ENCODE data around the gene ZNF214.

ZNF214 gene

DNA sequence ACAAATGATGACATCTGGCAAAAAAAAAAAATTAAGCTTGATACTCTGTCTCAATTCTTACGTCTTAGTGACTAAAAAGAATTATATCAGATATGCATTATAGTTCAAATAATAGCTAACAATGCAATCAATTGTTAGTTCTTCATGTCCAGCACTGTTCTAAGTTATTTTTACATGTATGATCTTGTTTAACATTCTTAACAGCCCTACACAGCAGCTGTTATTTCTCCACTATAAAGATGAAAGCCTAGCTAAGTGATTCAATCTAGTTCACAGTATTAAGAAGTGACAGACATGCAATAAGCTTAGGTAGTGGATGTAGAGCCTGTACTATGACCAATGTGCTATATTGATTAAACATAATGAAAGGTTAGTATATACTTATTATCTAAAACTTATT is 4.1 kb downstream of the ZNF214 start:
- TF ChIP-seq ZFX (IDR thresholded peaks at IDR 0.05) (no peak), CTCF (conservative IDR thresholded peaks at IDR 0.05) (no peak)
- H3K27ac ChIP-seq: no peak overlapping the region

DNA sequence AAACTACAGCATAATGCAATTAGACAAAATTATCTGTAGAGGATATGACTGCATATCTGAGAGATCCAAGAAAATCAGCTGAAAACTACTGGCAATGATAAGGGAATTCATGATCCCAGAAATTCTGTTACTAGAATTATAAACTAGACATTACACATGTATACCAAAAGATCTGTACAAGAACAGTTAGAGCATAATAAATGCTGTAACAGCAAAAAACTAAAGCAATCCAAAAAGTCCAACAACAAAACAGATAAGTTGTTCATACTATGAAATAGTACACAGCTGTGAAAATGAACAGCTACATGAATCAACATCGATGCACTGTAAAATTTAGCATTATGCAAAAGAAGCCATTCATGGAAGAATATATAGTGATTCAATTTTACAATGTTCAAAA is 6.0 kb downstream of the ZNF214 start:
- TF ChIP-seq ZFX (IDR thresholded peaks at IDR 0.05): no peak
- TF ChIP-seq CTCF (conservative IDR thresholded peaks at IDR 0.05): no peak
- H3K27ac ChIP-seq: no peak overlapping the region

GRCh38 chr11:7004482-7004881 is 15.7 kb downstream of the ZNF214 start:
- no peak for TF ChIP-seq CTCF (conservative IDR thresholded peaks at IDR 0.05)
- TF ChIP-seq ZFX (IDR thresholded peaks at IDR 0.05): no peak
- H3K27ac ChIP-seq: no peak overlapping the region

DNA sequence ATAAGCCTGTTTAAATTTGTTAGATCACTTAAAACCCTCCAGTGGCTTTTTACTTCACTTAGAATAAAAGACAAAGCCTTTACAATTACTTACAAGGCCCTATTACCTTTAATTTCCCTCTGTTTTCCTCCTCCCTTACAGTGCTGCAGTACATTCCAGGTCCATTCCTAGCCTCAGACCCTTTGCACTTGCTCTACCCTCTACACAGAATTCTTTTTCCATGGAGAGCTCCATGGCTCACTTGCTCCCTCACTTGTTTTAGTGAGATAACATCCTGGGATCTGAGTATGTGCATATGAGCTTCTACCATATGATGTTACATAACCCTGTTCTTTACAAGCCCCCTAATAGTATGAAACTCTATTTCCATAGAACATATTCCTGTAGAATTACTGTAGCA is 24.4 kb downstream of the ZNF214 start:
- no peak overlapping the region for H3K27ac ChIP-seq
- TF ChIP-seq CTCF (conservative IDR thresholded peaks at IDR 0.05) (no peak), ZFX (IDR thresholded peaks at IDR 0.05) (no peak)

GRCh38 chr11:6992457-6993417 is 27.4 kb downstream of the ZNF214 start:
- TF ChIP-seq CTCF (conservative IDR thresholded peaks at IDR 0.05) (no peak), ZFX (IDR thresholded peaks at IDR 0.05) (no peak)
- H3K27ac ChIP-seq: no peak overlapping the region

DNA sequence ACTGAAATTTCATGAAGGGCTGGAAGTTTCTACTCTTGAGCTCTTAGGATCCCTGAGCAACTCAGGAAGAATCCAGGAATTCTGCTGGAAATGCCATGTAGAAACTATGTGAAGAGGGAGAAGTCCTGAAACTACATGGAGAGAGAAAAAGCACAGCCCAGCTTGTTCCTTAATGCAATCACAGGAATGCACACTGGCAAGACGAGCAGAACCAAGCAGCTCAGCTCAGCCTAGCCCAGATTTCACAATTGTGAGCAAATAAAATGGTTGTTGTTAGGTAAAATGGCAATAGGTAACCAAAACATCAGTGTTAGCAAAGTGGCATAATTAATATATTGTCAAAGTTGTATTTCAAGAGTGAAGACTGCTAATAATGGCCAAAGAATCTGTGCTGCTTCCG is 28.1 kb downstream of the ZNF214 start:
- no peak overlapping the region for H3K27ac ChIP-seq
- TF ChIP-seq CTCF (conservative IDR thresholded peaks at IDR 0.05) (no peak), ZFX (IDR thresholded peaks at IDR 0.05) (no peak)

DNA sequence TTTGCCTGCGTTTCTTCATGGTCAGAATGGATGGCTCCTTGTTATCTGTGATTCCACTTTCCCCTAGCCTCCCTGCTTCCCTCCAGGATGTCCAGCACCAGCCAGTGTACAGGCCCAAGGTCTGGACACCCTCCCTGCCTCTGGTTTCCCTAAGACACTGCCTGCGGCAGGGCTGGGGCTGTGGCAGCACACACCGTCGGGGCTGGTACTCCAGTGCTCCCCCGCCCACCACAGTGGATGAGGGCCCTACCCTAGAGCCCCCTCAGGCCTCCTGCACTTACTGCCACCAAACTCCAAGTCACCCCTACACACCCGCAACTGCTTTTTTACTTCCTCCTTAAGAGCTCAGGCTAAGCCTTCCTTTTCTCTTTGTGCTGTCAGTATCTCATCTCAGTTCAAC is 28.9 kb downstream of the ZNF214 start:
- no peak overlapping the region for H3K27ac ChIP-seq
- no peak for TF ChIP-seq CTCF (conservative IDR thresholded peaks at IDR 0.05)
- TF ChIP-seq ZFX (IDR thresholded peaks at IDR 0.05): no peak

Data from C4-2B (cell line).